Kidney (tissue), 14 donors: ENCODE results near the gene RENBP. TPM values are rescaled to one million over a fixed set of nuclear protein-coding genes. Genes with fewer than 3 reads are reported as not detected.

Experiments
- DNase-seq, 5 donors: peaks; one replicate each; pipeline ENCODE4 v3.0.0-alpha.2; 2013 to 2020
- FAIRE-seq: peaks from 2 replicates; lab custom pipeline; 2012; peaks lifted over from hg19 to GRCh38; lab: Jason Lieb, UNC
- H3K27ac ChIP-seq, 2 donors: one replicate each; pipeline ENCODE4 v1.7.0; 2013; ENCODE audit warnings: low read depth in 2 of 2, low read length in 2 of 2, inconsistent platforms in 1 of 2
- H3K27me3 ChIP-seq: one replicate; pipeline ENCODE4 v1.7.1; 2013; ENCODE audit warnings: low read length, inconsistent platforms; ENCODE audit not compliant: control insufficient read depth, insufficient read depth
- H3K36me3 ChIP-seq, 3 donors: one replicate each; pipeline versions ENCODE4 v1.7.0 to v1.7.1; 2013; ENCODE audit warnings: low read length in 3 of 3, control low read depth in 1 of 3, inconsistent platforms in 1 of 3; ENCODE audit not compliant: insufficient read depth in 3 of 3, control insufficient read depth in 2 of 3
- H3K4me1 ChIP-seq, 3 donors: one replicate each; pipeline versions ENCODE4 v1.7.0 to v1.7.1; 2013; ENCODE audit warnings: low read length in 3 of 3, inconsistent platforms in 1 of 3, low read depth in 1 of 3; ENCODE audit not compliant: control insufficient read depth in 2 of 3, insufficient read depth in 2 of 3
- H3K4me3 ChIP-seq, 3 donors: one replicate each; pipeline versions ENCODE4 v1.7.0 to v1.8.1; 2013; ENCODE audit warnings: low read length in 3 of 3, control low read depth in 1 of 3, inconsistent platforms in 1 of 3
- H3K9ac ChIP-seq, 3 donors: one replicate each; pipeline versions ENCODE4 v1.7.0 to v1.7.1; 2013; ENCODE audit warnings: low read length in 3 of 3, control low read depth in 1 of 3, inconsistent platforms in 1 of 3
- H3K9me3 ChIP-seq, 3 donors: one replicate each; pipeline versions ENCODE4 v1.7.0 to v1.7.1; 2013; ENCODE audit warnings: low read length in 3 of 3, control low read depth in 1 of 3, inconsistent platforms in 1 of 3; ENCODE audit not compliant: control insufficient read depth in 2 of 3, insufficient read depth in 1 of 3
- CTCF ChIP-seq: IDR thresholded peaks from 3 replicates; pipeline ENCODE4 v1.5.1; 2012; ENCODE audit warnings: mild to moderate bottlenecking, moderate library complexity, borderline replicate concordance; ENCODE audit not compliant: insufficient read depth; ENCODE audit errors: extremely low read depth
- intact Hi-C: fragments of 100-400 bp; cut with DNase I; formaldehyde crosslinking; loops from one replicate; pipeline ENCODE4 v1.11.1; 2022
- polyA plus RNA-seq: library from polyadenylated mRNA; stranded (reverse); fragments of 350-450 nt; fragmentation: Illumina TruSeq; extraction: RNeasy Lipid Tissue Mini Kit (QIAGEN cat#74804); gene quantifications from one replicate; pipeline ENCODE4 v1.2.3, GENCODE V29; 2014; ENCODE audit warnings: low read depth, low replicate concordance; ENCODE audit not compliant: insufficient read depth
- total RNA-seq: library from RNA; stranded (reverse); fragmentation: NEBNext Ultra II Directional; extraction: Animal tissue kit (Norgen Biotek cat#: 25700); gene quantifications from one replicate; pipeline ENCODE4 v1.2.1, GENCODE V29; 2021
- donor health status: control.
- donor health status: control.
- donor health status: control.
- donor health status: control.
- donor health status: control.
- donor health status: DM: yes; HTN: yes; CAD: no.
- donor health status: Normal renal cell carcinoma (clear cell type).

The RENBP gene
- total and polyA plus RNA-seq, 2 donors from 2014 or later: 22.9 to 78.2 TPM

- Histone ChIP-seq H3K9me3 (no peaks in the 10 kb centered on the region), H3K4me1 (peaks cover 0 to 10% (median 0%) of the 10 kb centered on the region in 3 donors), H3K27me3 (no peaks in the 10 kb centered on the region), H3K9ac (no peak overlapping the region), H3K36me3 (peaks cover 2 to 23% (median 2%) of the 10 kb centered on the region in 3 donors), H3K4me3 (no peak overlapping the region), H3K27ac (peak overlapping the region in 1 of 2 donors; percentile 28)
- DNase-seq (peak in 2 of 5 donors; percentile 7 to 52), FAIRE-seq (no peak)
- no peak for TF ChIP-seq CTCF
- intact Hi-C loops: no loop called here
These were observed 4.7 kb upstream of the RENBP start for GRCh38 chrX:153948847-153949805.

- Histone ChIP-seq H3K27ac (peak overlapping the region in 1 of 2 donors; percentile 37), H3K4me1 (peaks cover 0 to 16% (median 0%) of the 10 kb centered on the region in 3 donors), H3K9me3 (no peaks in the 10 kb centered on the region), H3K36me3 (peaks cover 2 to 23% (median 2%) of the 10 kb centered on the region in 3 donors), H3K9ac (no peak overlapping the region), H3K4me3 (no peak overlapping the region), H3K27me3 (no peaks in the 10 kb centered on the region)
- intact Hi-C loops: no loop called here
- DNase-seq: no peak
- TF ChIP-seq CTCF: no peak
- FAIRE-seq: no peak
These were observed 3.6 kb upstream of the RENBP start for GRCh38 chrX:153948002-153948466.

GRCh38 chrX:153947009-153947769 is 2.7 kb upstream of the RENBP start:
- Histone ChIP-seq H3K36me3 (peaks cover 2 to 15% (median 2%) of the 10 kb centered on the region in 3 donors), H3K27me3 (no peaks in the 10 kb centered on the region), H3K9me3 (no peaks in the 10 kb centered on the region), H3K27ac (no peak overlapping the region), H3K4me3 (no peak overlapping the region), H3K9ac (peak overlapping the region in 1 of 3 donors; percentile 12), H3K4me1 (peaks cover 0 to 17% (median 0%) of the 10 kb centered on the region in 3 donors)
- FAIRE-seq: peak; percentile 87
- peak in 4 of 5 donors; percentile 70 to 76 (median 74) for DNase-seq
- intact Hi-C loops: no loop called here
- TF ChIP-seq CTCF: peak; percentile 55
